GM10266 (cell line): ENCODE results near the gene WFIKKN1.
A peak's percentile ranks its signal among the peaks of the same experiment; 100 is the strongest.

Experiments
- DNase-seq: peaks from one replicate; pipeline ENCODE4 v3.0.0; 2012; ENCODE audit errors: extremely low spot score
- CTCF ChIP-seq: IDR thresholded peaks from 2 replicates; pipeline ENCODE4 v1.5.1; 2012; ENCODE audit warnings: mild to moderate bottlenecking, low read depth; ENCODE audit not compliant: control insufficient read depth, insufficient read depth; ENCODE audit errors: missing control alignments

WFIKKN1 gene

GRCh38 chr16:641326-642188, 10.8 kb downstream of the WFIKKN1 start, which contains the start of gene MCRIP2:
Gene MCRIP2 (plus strand): TSS chr16:641828. CDS start chr16:641992, 164 bp downstream.
- no peak for TF ChIP-seq CTCF
- DNase-seq: peak; percentile 97

DNA sequence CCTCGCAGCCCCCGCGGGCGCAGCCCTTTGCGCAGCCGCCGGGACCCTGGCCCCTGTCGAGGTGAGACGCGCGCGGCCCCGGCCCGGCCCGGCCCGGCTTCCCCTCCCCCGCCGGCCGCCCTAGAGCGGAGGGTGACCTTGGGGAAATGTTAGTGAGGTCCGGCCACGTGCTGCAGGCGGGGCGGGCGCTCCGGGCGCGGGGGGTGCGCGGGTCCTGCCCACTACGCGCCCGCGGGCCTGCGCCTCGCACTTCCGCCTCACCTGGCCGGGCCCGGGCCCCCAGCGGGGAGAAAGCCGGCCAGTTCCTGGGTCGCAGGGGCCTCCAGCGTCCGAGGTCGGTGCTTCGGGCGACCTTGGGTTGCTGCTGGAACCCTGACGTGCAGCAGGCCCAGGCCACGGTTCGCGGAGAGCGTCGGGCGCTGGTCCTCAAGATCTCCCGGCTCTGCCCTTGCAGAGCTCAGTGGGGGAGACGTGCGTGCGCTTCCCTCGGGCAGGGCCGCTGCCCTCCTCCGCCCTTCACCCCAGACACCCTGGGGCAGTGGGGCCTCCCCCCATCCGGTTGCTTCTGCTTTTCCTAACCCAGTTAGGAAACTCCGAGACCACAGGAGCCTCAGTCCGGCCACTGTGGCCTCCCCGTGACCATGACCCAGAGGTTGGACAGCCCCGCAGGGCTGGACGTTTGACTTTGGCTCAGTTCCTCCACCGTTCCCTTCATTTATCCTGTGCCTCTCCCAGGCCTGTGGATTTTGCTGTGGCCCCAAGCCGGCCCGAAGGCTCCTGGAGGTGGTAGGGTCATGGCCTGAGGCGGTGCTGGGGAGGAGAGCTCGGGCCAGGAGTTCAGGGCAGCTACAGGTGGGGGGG, 11.6 kb downstream of the WFIKKN1 start:
- TF ChIP-seq CTCF: no peak
- DNase-seq: peak; percentile 76

GRCh38 chr16:643050-643368, 12.2 kb downstream of the WFIKKN1 start:
- no peak for TF ChIP-seq CTCF
- DNase-seq: no peak

DNA sequence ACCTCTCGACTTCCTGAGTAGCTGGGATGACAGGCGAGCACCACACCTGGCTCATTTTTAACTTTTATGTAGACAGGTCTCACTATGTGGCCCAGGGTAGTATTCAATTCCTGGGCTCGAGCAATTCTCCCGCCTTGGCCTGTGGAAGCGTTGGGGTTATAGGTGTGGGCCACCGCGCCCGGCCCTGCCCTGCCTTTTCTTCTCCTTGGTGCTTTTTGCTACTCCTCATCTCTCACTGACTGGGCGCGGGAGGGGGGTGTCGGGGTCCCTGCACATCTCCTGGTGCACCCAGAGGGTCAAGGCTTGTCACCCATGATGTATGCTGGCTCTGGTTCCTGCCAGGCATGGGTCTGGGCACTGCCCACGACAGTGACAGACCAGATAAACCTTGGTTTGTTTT, 13.8 kb downstream of the WFIKKN1 start:
- no peak for TF ChIP-seq CTCF
- no peak for DNase-seq

DNA sequence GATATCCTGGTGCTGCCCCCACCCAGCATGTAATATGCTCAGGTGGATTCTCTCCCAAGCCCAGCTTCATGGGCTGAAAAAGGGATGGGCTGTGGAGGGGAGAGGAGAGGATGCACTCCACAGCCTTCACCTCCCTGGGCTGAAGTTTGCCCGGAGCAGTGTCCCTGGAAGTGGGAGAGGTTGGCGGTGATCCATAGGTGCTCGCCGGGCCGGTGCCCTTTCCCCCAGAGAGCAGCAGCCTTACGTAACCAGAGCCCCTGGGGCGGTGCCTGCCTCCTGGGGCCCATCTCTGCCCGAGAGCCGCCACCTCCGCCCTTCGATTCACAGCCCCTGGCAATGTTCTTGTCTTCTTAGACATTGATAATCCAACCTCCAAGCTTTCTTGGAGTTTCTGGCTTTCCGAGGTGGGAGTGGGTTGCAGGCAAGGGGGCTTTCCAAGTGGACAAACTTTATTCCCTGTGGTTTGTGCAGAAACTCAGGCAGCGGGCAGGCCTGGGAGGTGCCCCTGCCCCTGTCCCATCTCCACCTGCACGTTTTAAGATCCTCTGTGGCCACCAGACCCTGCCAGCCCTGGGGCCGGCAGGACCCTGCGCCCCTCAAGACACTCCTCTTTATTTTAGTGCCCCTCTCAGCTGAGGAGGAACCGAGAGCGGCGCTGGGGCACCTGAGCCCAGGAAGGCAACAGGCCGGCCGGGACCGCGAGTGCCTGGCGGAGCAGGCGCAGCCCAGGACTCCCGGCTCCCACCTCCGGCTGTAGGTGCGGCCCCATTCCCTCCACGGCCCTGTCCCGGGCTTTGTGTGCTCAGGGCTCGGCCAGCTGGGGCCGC, 15.3 kb downstream of the WFIKKN1 start:
- DNase-seq: no peak

GRCh38 chr16:646679-647172, 15.9 kb downstream of the WFIKKN1 start:
- no peak for DNase-seq
- TF ChIP-seq CTCF: no peak

More for the DNA sequence above, 15.3 kb downstream of the WFIKKN1 start:
- no peak for TF ChIP-seq CTCF
